ENCODE data around the gene P3H2.

DNA sequence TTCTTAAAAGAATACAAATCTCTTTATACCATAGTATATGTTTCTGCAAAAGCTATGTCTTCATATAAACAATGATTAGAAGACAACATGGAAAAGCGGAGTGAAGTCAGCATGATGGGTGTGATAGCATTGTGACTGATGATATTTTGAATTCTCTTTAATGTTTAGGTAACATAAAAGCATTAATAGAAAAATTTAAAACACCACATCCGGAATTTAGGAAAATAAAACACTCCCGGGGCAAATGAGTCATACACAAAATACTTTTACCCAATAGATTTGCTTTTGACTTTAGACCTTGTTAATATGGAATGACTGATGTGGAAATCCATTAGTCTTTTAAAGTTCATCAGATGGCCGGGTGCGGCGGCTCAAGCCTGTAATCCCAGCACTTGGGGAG is 134.7 kb downstream of the P3H2 start:
- no peak for TF ChIP-seq CTCF (IDR thresholded peaks at IDR 0.05)
- TF ChIP-seq POLR2A (IDR thresholded peaks at IDR 0.05) = no peak
- TF ChIP-seq POLR2AphosphoS5 (IDR thresholded peaks at IDR 0.05) = no peak
- TF ChIP-seq EP300 (IDR thresholded peaks at IDR 0.05) = no peak

Data from stomach (tissue), 4 donors.